GM19452 (cell line): ENCODE data around the gene HOXB13.

Source experiments
- ATAC-seq: cut with Tn5 transposase; IDR thresholded peaks from one replicate; pipeline ENCODE4 v1.9.1; 2021; ENCODE audit not compliant: unreplicated experiment

HOXB13 gene

GRCh38 chr17:48728232-48729231, at the start of gene HOXB13:
HOXB13 (minus strand) TSS chr17:48728750; CDS start chr17:48728593, 157 bp downstream.
- ATAC-seq, result no peak

DNA sequence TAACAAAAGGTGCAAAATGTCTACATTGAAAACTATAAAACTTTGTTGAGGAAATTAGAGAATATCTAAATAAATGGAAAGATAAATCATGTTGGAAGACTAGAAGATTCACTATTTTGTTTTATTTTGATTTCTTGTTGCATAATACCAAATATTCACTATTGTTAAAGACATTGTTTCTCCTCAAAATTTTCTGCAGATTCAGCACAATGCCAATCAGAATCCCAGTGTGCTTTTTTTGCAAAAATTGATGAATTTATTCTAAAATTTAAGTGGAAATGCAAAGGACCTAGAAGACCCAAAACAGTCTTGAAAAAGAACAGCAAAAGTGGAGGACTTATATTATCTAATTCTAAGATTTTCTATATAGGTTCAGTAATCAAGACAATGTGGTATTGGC, 48.1 kb upstream of the HOXB13 start:
- no peak for ATAC-seq

GRCh38 chr17:48773245-48773644, 44.7 kb upstream of the HOXB13 start:
- no peak for ATAC-seq

DNA sequence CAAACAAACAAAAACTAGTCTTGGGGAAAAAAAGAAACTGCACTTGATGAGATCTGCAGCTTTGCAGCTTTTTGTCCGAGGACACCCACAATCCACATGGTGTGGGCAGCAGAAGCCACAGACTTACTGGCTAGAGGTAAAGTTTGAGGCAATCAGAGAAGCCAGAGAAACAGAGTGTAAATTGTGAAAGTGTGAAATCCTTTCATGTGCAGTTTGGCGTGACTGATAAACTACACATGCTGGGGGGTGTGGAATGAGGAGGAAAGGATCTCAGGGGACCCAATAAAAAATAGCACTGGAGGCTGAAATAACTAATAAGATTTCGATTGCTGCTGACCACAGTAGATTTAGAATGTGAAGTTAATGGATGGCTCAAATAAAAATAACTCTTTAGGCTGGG, 42.4 kb upstream of the HOXB13 start:
- no peak for ATAC-seq

GRCh38 chr17:48769009-48769675, 40.6 kb upstream of the HOXB13 start:
- no peak for ATAC-seq

- ATAC-seq, result no peak
These were observed 38.8 kb upstream of the HOXB13 start for GRCh38 chr17:48767263-48767774.

GRCh38 chr17:48761114-48761513, 32.6 kb upstream of the HOXB13 start:
- ATAC-seq, result no peak

DNA sequence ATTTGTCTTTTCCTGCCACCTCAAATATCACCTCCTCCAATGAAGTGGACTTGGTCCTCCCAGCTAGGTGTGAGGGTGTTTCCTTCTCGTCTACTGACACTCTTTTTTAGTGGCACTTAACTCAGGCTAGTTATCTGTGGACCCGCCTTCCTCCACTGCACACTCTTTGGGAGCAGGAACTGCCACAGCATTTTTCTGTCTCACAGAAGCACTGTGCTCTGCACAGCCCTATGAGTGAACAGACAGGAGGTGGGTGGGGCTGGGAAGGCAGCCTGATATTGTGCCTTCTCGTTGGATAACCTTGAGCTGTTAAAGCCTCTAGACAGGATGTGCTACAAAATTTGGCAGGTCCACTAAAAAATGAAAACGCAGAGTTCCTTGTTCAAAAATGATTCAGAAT, 31.9 kb upstream of the HOXB13 start:
- no peak for ATAC-seq

DNA sequence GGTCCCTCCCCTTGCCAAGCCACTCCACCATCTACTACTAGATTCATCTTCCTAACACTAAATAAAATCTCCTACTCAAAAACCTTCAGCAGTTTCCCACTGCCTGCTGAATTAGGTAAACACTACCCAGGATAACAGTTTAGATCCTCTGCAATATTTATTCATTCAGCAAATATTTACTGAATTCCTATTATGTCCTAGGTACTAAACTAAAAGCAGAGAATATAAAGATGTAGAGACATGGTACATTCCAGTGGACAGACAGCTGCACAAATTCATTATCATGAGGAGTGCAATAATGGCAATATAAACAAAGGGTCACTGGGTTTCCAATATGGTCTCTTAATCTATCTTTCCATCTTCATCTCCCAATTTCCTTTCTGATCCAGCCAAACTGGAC, 30.7 kb upstream of the HOXB13 start:
- ATAC-seq, result no peak

GRCh38 chr17:48757524-48757961, 29.0 kb upstream of the HOXB13 start:
- ATAC-seq, result no peak

- no peak for ATAC-seq
These were observed 28.3 kb upstream of the HOXB13 start for GRCh38 chr17:48756830-48757251.

DNA sequence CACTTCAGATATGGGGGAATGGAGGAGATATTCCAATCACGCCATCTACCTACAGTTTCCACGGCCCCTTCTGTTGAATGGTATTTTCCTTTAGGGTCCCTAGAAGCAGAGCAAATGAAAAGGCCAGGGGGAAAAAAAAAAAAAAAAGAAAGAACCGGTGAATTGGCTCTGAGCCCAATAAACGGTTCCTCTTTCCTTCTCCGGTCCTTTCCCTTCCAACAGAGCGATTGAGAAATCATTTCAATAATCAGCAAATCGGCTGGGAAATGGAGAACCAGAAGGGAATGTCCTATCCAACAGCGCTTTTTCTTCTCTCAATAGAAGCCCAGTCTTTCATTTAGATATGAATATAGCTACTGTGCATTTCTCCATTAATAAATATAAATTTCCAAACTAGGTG, 26.8 kb upstream of the HOXB13 start:
- ATAC-seq, result no peak

DNA sequence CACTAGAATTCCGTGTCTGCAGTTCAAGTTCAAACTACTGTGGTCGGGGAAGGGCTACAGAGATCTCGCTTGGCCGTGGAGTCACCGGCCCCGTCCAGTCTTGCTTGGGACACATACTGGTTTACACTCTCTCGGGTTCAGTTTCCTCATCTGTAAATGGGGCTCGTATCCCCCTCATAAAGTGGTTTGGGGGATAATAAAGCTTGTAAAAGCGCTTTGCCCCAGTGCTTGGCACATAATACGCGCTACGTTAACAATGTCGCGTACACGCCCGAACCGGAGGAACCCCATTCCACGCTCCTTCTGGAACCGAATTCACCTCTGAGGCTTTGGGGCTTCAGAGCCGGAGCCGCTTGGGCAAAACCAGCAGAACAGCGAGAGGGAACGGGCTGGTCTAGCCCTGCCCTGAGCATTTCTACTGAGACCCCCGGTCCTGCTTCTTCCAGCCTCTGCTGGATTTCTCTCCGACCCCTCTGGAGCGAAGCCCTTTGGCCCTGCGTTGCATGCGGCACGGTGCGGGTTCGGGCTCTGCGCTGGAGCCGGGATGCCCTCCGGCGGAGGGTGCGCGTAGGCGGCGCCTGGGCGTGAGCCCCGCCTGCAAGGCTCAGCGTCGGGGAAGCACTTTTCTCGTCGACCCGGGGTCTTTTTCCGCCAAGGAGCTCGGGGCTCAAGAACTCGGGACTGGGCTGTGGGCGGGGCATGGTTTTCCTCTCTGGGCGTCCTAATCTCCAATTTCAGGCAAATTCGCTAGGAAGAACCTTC, 26.1 kb upstream of the HOXB13 start:
- ATAC-seq, result no peak

GRCh38 chr17:48753794-48754499, 25.4 kb upstream of the HOXB13 start:
- ATAC-seq, result no peak

GRCh38 chr17:48752399-48753288, 24.1 kb upstream of the HOXB13 start:
- ATAC-seq, result no peak

GRCh38 chr17:48751733-48752398, 23.3 kb upstream of the HOXB13 start:
- ATAC-seq, result no peak

- ATAC-seq, result no peak
These were observed 22.6 kb upstream of the HOXB13 start for GRCh38 chr17:48751172-48751571.

DNA sequence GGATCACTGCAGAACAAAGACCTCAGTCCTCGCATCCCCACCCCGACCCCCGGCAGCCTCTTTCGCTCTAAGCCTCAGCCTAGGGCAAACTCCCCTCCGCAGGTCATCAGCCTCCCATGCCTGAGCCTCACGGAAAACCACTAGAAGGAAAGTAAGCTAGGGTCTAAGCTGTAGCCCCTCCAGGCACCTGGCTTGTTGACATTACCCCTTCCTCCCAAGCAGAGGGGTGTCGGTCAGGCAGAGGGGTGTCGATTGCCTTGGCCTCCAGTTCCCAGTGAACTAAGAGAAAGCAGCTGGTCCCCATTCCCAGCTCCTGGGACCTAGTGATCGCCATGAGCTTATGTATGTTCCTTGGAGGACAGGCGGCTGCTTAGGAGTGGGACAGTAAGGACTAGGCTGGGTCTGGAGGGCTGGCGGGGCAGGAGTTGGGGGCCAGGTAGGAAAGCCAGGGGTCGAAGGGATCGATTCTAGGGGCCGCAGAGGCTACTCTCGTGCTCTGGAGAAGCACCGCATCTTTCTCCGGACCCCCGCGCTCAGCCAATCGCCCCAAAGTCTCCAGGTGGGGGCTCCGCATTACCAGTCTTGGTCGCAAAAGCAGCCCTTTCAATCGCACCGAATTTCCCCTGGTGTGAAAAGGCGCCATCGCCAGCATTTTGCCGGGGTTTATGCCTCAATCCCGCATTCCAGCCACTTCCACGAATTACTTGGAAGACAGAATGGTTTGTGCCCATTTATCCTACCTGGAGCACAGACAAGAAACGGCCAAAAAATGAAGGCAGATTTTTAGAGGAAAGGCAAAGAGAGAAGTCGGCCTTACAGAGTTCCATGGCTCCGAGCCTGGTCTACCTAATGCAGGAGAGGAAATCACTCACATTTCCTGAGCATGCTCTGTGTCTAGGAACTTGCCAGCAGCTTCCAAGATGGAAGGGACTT, 21.3 kb upstream of the HOXB13 start:
- ATAC-seq, result no peak
